ENCODE data around the gene LMBR1L. TPM values are rescaled to one million over a fixed set of nuclear protein-coding genes. Genes with fewer than 3 reads are reported as not detected.
A peak's percentile ranks its signal among the peaks of the same experiment; 100 is the strongest.

The LMBR1L gene
- total and polyA plus RNA-seq, 2 of the 13 experiments (the other 11 are each of a cell fraction or from before 2014, with no cell fraction given) = 12.2 to 65.9 TPM

GRCh38 chr12:49088932-49089330, 21.7 kb downstream of the LMBR1L start:
- CTCF ChIA-PET (ENCODE audit: low intra/inter-chr PET ratio, low total read pairs) = interaction anchor here (1.4 to 3.0 kb wide), 4 partner anchors 10 to 41 kb away, joined by 3 to 30 read pairs (median 7); partner anchors contain the start of gene LMBR1L
- no peak for FAIRE-seq
- WGBS (ENCODE audit: low lambda C conversion rate) = 65% methylated on average over 6 of the region's 6 CpGs

GRCh38 chr12:49088150-49088931, 22.3 kb downstream of the LMBR1L start:
- Histone ChIP-seq H3K79me2 (ENCODE audit: insufficient read depth, low read length) (no peaks in the 10 kb centered on the region), H3K4me3 (replicated peaks in 1 of 3; ENCODE audit: insufficient read depth in 1 of 3, low read depth in 2 of 3, low read length in 3 of 3) (peak overlapping the region in 1 of 3 experiments; percentile 36; a peak in 1 of 6 replicates), H3K36me3 (replicated peaks in 1 of 2; ENCODE audit: control insufficient read depth in 1 of 2, insufficient read depth in 2 of 2, low read length in 2 of 2) (no peaks in the 10 kb centered on the region), H3K27ac (ENCODE audit: extremely low read length, insufficient read depth, low read length) (no peak overlapping the region), H3K9ac (ENCODE audit: insufficient read depth, low read depth, low read length) (no peak overlapping the region), H3K9me3 (ENCODE audit: low read length) (no peaks in the 10 kb centered on the region), H3K4me2 (ENCODE audit: low read depth, low read length) (peak overlapping the region; percentile 60), H3K4me1 (ENCODE audit: insufficient read depth, low read length) (peaks cover 47% of the 10 kb centered on the region), H2AFZ (ENCODE audit: low read length) (no peak overlapping the region), H3K27me3 (ENCODE audit: control insufficient read depth in 1 of 2, insufficient read depth in 2 of 2, low read length in 2 of 2) (peaks cover 9 to 54% of the 10 kb centered on the region in 2 experiments; a peak in 4 of 5 replicates), H4K20me1 (ENCODE audit: insufficient read depth, low read length) (no peaks in the 10 kb centered on the region)
- DNase-seq (ENCODE audit: low spot score) = peak; percentile 73
- in situ Hi-C loops (cut with HindIII; ENCODE audit: extremely low pct_ligation_motif_present, low pct_unique_long_range_greater_than_20kb) = no loop called here
- CTCF ChIA-PET (ENCODE audit: low intra/inter-chr PET ratio, low total read pairs) = interaction anchor here (1.4 to 3.0 kb wide), 4 partner anchors 10 to 42 kb away, joined by 3 to 30 read pairs (median 7); partner anchors contain the start of gene LMBR1L
- WGBS (ENCODE audit: low lambda C conversion rate) = 3% methylated on average over 11 of the region's 18 CpGs
- ATAC-seq = peak; percentile 84
- BruUV-seq (replicated peaks) = no TSS peak
- peak; percentile 75 for FAIRE-seq
- POLR2A ChIA-PET = interaction anchor here (1.4 to 2.7 kb wide), 4 partner anchors 19 to 177 kb away, joined by 3 to 16 read pairs (median 8); partner anchors contain the start of genes RHEBL1 and TUBA1B
- intact Hi-C loops (cut with micrococcal nuclease; ENCODE audit: unreplicated experiment) = loop anchor here (1.0 kb wide), 1 partner anchor 33 kb away; no protein-coding TSS in a partner anchor
- TF ChIP-seq FLYWCH1 (CRISPR knock-in tag; IDR thresholded peaks at IDR 0.05) = no peak
- no peak for TF ChIP-seq ZNF777 (CRISPR knock-in tag; IDR thresholded peaks at IDR 0.05)
- no peak for TF ChIP-seq ZNF275 (CRISPR knock-in tag; IDR thresholded peaks at IDR 0.05; ENCODE audit: borderline replicate concordance)
- no peak for TF ChIP-seq ZNF589 (CRISPR knock-in tag; conservative IDR thresholded peaks at IDR 0.05)
- TF ChIP-seq RAD21 (CRISPR knock-in tag; IDR thresholded peaks at IDR 0.05) = peak; percentile 72
- TF ChIP-seq CENPT (CRISPR knock-in tag; IDR thresholded peaks at IDR 0.05; ENCODE audit: low read depth) = no peak
- TF ChIP-seq, protein P1, sequence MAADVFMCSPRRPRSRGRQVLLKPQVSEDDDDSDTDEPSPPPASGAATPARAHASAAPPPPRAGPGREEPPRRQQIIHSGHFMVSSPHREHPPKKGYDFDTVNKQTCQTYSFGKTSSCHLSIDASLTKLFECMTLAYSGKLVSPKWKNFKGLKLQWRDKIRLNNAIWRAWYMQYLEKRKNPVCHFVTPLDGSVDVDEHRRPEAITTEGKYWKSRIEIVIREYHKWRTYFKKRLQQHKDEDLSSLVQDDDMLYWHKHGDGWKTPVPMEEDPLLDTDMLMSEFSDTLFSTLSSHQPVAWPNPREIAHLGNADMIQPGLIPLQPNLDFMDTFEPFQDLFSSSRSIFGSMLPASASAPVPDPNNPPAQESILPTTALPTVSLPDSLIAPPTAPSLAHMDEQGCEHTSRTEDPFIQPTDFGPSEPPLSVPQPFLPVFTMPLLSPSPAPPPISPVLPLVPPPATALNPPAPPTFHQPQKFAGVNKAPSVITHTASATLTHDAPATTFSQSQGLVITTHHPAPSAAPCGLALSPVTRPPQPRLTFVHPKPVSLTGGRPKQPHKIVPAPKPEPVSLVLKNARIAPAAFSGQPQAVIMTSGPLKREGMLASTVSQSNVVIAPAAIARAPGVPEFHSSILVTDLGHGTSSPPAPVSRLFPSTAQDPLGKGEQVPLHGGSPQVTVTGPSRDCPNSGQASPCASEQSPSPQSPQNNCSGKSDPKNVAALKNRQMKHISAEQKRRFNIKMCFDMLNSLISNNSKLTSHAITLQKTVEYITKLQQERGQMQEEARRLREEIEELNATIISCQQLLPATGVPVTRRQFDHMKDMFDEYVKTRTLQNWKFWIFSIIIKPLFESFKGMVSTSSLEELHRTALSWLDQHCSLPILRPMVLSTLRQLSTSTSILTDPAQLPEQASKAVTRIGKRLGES (CRISPR knock-in tag; IDR thresholded peaks at IDR 0.05; ENCODE audit: borderline replicate concordance) = no peak
- TF ChIP-seq JUN (CRISPR knock-in tag; IDR thresholded peaks at IDR 0.05) = no peak

More at GRCh38 chr12:49088932-49089330, 21.7 kb downstream of the LMBR1L start:
- H3K4me2 ChIP-seq (ENCODE audit: low read depth, low read length) = no peak overlapping the region
- peaks cover 49% of the 10 kb centered on the region for H3K4me1 ChIP-seq (ENCODE audit: insufficient read depth, low read length)
- H3K4me3 ChIP-seq (replicated peaks in 1 of 3; ENCODE audit: insufficient read depth in 1 of 3, low read depth in 2 of 3, low read length in 3 of 3) = no peak overlapping the region
- H3K9ac ChIP-seq (ENCODE audit: insufficient read depth, low read depth, low read length) = no peak overlapping the region
- H3K27ac ChIP-seq (ENCODE audit: extremely low read length, insufficient read depth, low read length) = no peak overlapping the region
- H3K79me2 ChIP-seq (ENCODE audit: insufficient read depth, low read length) = no peaks in the 10 kb centered on the region
- DNase-seq (ENCODE audit: low spot score) (no peak), ATAC-seq (no peak)
- no peaks in the 10 kb centered on the region for H4K20me1 ChIP-seq (ENCODE audit: insufficient read depth, low read length)
- POLR2A ChIA-PET = interaction anchor here (1.5 to 2.7 kb wide), 3 partner anchors 19 to 42 kb away, joined by 7 to 16 read pairs (median 10); partner anchors contain the start of genes RHEBL1 and TUBA1B
- in situ Hi-C loops (cut with HindIII; ENCODE audit: extremely low pct_ligation_motif_present, low pct_unique_long_range_greater_than_20kb) (no loop called here), intact Hi-C loops (cut with micrococcal nuclease; ENCODE audit: unreplicated experiment) (loop anchor here (1.0 kb wide), 1 partner anchor 32 kb away; no protein-coding TSS in a partner anchor)
- H3K36me3 ChIP-seq (replicated peaks in 1 of 2; ENCODE audit: control insufficient read depth in 1 of 2, insufficient read depth in 2 of 2, low read length in 2 of 2) = no peaks in the 10 kb centered on the region
- peaks cover 9 to 59% of the 10 kb centered on the region in 2 experiments; a peak in 4 of 5 replicates for H3K27me3 ChIP-seq (ENCODE audit: control insufficient read depth in 1 of 2, insufficient read depth in 2 of 2, low read length in 2 of 2)
- no peak for TF ChIP-seq ZNF253 (CRISPR knock-in tag; IDR thresholded peaks at IDR 0.05; ENCODE audit: borderline replicate concordance)
- TF ChIP-seq GATAD1 (CRISPR knock-in tag; IDR thresholded peaks at IDR 0.05) = no peak
- TF ChIP-seq, protein P2, sequence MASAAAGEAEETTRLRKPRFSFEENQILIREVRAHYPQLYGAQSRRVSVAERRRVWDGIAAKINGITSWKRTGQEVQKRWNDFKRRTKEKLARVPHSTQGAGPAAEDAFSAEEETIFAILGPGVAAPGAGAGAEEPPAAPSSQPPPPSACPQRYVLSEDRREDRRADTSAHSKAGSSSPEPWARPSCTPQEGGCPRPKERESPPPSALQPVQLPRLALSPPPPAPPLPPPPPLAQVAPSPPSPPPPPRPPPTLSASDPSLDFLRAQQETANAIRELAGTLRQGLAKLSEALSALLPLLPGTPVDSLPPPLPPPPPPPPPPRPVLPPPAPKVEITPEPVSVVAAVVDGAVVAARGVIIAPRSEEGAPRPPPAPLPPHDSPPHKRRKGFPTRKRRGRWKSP (CRISPR knock-in tag; IDR thresholded peaks at IDR 0.05) = no peak
- no peak for TF ChIP-seq ZNF768 (CRISPR knock-in tag; IDR thresholded peaks at IDR 0.05)
- no peak for TF ChIP-seq SAFB2 (CRISPR knock-in tag; IDR thresholded peaks at IDR 0.05; ENCODE audit: borderline replicate concordance, low read depth)
- H2AFZ ChIP-seq (ENCODE audit: low read length) = no peak overlapping the region
- no TSS peak for BruUV-seq (replicated peaks)
- H3K9me3 ChIP-seq (ENCODE audit: low read length) = no peaks in the 10 kb centered on the region
